OCI-LY1 (cell line): ENCODE results near the gene LRRC31.

Experiments
- CTCF ChIP-seq: fragments of 200-600 bp; sonication (generic), shearing (Covaris generic); IDR thresholded peaks from 2 replicates; pipeline ENCODE4 v1.5.1; 2017; ENCODE audit warnings: mild to moderate bottlenecking, antibody characterized with exemption, low read length, moderate library complexity, mixed read lengths
- EZH2 ChIP-seq: fragments of 200-600 bp; sonication (generic), shearing (Covaris generic); IDR thresholded peaks from 2 replicates; pipeline ENCODE4 v1.8.0; 2017; ENCODE audit warnings: borderline replicate concordance, mixed run types, mild to moderate bottlenecking, antibody characterized with exemption, low read length, moderate library complexity, mixed read lengths

- TF ChIP-seq CTCF, result no peak
- no peak for TF ChIP-seq EZH2
Observed at GRCh38 chr3:169869484-169870220, at the start of gene LRRC31.
